ENCODE results near the gene PARP15.
"Not testable (repeated sequence)": the region's sequence is repeated elsewhere in the genome, so short reads cannot be mapped to it uniquely, and the experiment has no call there.

PARP15 gene

GRCh38 chr3:122665226-122665786 is 87.9 kb downstream of the PARP15 start:
- no peak for DNase-seq (ENCODE audit: low read depth in 2 of 2)

GRCh38 chr3:122665881-122666280 is 88.4 kb downstream of the PARP15 start:
- DNase-seq (ENCODE audit: low read depth in 2 of 2): no peak

- no peak for DNase-seq (ENCODE audit: low read depth in 2 of 2)
These were observed 91.7 kb downstream of the PARP15 start for GRCh38 chr3:122668930-122669730.

GRCh38 chr3:122671553-122671952 is 94.1 kb downstream of the PARP15 start:
- DNase-seq (ENCODE audit: low read depth in 2 of 2): no peak

GRCh38 chr3:122674339-122674738 is 96.9 kb downstream of the PARP15 start:
- DNase-seq (ENCODE audit: low read depth in 2 of 2): no peak

- no peak for DNase-seq (ENCODE audit: low read depth in 2 of 2)
These were observed 99.3 kb downstream of the PARP15 start for GRCh38 chr3:122676759-122677158.

- DNase-seq (ENCODE audit: low read depth in 2 of 2): no peak
These were observed 99.8 kb downstream of the PARP15 start for GRCh38 chr3:122677216-122677615.

GRCh38 chr3:122678506-122678905 is 101.1 kb downstream of the PARP15 start:
- no peak for DNase-seq (ENCODE audit: low read depth in 2 of 2)

GRCh38 chr3:122679085-122679881 is 101.8 kb downstream of the PARP15 start:
- DNase-seq (ENCODE audit: low read depth in 2 of 2): peak; percentile 64 to 68

GRCh38 chr3:122679882-122680474 is 102.5 kb downstream of the PARP15 start:
- DNase-seq (ENCODE audit: low read depth in 2 of 2): no peak

GRCh38 chr3:122680475-122681283 is 103.2 kb downstream of the PARP15 start, which contains the start of gene PARP14:
PARP14 (plus strand) TSS chr3:122680839; CDS start chr3:122680884, 45 bp downstream.
- peak; percentile 39 to 52 for DNase-seq (ENCODE audit: low read depth in 2 of 2)

GRCh38 chr3:122681284-122681973 is 104.0 kb downstream of the PARP15 start:
- DNase-seq (ENCODE audit: low read depth in 2 of 2): no peak

GRCh38 chr3:122681974-122682409 is 104.5 kb downstream of the PARP15 start:
- DNase-seq (ENCODE audit: low read depth in 2 of 2): no peak

GRCh38 chr3:122682778-122683411 is 105.4 kb downstream of the PARP15 start:
- not testable (repeated sequence) for DNase-seq (ENCODE audit: low read depth in 2 of 2)

- no peak for DNase-seq (ENCODE audit: low read depth in 2 of 2)
These were observed 109.8 kb downstream of the PARP15 start for GRCh38 chr3:122687298-122687697.

Data from activated CD8-positive, alpha-beta memory T cell treated with anti-CD3 and anti-CD28 coated beads for 4 hours (primary cell).